Measurements from ENCODE around the gene CYB561D1. TPM values are rescaled to one million over a fixed set of nuclear protein-coding genes. Genes with fewer than 3 reads are reported as not detected.

Gene CYB561D1
- total RNA-seq, 3 donors from 2014 or later: 6.6 to 9.1 (median 8.2) TPM

DNA sequence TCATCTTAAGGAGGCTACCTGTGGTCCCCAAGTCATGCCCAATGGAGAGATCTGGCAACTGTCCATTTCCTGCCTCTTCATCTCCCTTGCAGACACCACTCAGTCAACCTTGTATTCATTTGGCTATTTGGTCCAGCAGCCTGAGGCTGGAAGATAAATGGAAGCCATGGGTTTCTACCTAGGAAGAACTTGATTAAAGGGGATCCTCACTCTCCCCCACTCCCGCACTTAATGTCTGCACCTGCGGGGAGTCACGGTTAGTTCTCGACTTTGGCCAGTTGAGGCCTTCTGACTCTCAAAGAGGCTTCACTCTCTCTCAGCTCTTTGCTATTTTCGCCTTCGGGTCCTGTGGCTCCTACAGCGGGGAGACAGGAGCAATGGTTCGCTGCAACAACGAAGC lies 18.6 kb upstream of the CYB561D1 start:
- Histone ChIP-seq H3K36me3 (no peaks in the 10 kb centered on the region), H3K9me3 (no peaks in the 10 kb centered on the region), H3K4me1 (no peaks in the 10 kb centered on the region), H3K27ac (no peak overlapping the region), H3K27me3 (peaks cover 0 to 9% of the 10 kb centered on the region in 2 donors), H3K4me3 (no peak overlapping the region)
- TF ChIP-seq POLR2AphosphoS5 (IDR thresholded peaks at IDR 0.05) (no peak), POLR2A (IDR thresholded peaks at IDR 0.05) (no peak)
- TF ChIP-seq, protein P1, sequence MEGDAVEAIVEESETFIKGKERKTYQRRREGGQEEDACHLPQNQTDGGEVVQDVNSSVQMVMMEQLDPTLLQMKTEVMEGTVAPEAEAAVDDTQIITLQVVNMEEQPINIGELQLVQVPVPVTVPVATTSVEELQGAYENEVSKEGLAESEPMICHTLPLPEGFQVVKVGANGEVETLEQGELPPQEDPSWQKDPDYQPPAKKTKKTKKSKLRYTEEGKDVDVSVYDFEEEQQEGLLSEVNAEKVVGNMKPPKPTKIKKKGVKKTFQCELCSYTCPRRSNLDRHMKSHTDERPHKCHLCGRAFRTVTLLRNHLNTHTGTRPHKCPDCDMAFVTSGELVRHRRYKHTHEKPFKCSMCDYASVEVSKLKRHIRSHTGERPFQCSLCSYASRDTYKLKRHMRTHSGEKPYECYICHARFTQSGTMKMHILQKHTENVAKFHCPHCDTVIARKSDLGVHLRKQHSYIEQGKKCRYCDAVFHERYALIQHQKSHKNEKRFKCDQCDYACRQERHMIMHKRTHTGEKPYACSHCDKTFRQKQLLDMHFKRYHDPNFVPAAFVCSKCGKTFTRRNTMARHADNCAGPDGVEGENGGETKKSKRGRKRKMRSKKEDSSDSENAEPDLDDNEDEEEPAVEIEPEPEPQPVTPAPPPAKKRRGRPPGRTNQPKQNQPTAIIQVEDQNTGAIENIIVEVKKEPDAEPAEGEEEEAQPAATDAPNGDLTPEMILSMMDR (IDR thresholded peaks at IDR 0.05): no peak
- no peak for DNase-seq (ENCODE audit: low spot score in 2 of 2)
- intact Hi-C loops (cut with DNase I; ENCODE audit: low total_unique reads): no loop called here

DNA sequence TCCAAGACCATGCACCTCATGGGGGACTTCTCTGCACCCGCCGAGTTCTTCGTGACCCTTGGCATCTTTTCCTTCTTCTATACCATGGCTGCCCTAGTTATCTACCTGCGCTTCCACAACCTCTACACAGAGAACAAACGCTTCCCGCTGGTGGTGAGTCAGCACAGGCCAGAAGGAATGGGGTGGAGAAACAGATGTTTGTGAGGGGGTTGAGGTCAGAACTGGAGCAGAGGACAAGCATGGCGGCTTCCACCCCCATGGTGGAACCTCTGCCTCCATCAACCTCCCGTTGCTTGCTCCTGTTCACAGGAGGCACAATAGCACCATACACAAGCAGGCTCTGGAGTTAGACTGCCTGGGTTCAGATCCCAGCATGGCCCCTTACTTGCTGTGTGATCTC lies 17.1 kb upstream of the CYB561D1 start:
- Histone ChIP-seq H3K4me3 (no peak overlapping the region), H3K9me3 (no peaks in the 10 kb centered on the region), H3K27ac (no peak overlapping the region), H3K36me3 (no peaks in the 10 kb centered on the region), H3K4me1 (no peaks in the 10 kb centered on the region), H3K27me3 (no peaks in the 10 kb centered on the region)
- intact Hi-C loops (cut with DNase I; ENCODE audit: low total_unique reads): no loop called here
- no peak for DNase-seq (ENCODE audit: low spot score in 2 of 2)
- TF ChIP-seq, protein P1 (IDR thresholded peaks at IDR 0.05): no peak
- no peak for TF ChIP-seq POLR2A (IDR thresholded peaks at IDR 0.05)
- TF ChIP-seq POLR2AphosphoS5 (IDR thresholded peaks at IDR 0.05): no peak

DNA sequence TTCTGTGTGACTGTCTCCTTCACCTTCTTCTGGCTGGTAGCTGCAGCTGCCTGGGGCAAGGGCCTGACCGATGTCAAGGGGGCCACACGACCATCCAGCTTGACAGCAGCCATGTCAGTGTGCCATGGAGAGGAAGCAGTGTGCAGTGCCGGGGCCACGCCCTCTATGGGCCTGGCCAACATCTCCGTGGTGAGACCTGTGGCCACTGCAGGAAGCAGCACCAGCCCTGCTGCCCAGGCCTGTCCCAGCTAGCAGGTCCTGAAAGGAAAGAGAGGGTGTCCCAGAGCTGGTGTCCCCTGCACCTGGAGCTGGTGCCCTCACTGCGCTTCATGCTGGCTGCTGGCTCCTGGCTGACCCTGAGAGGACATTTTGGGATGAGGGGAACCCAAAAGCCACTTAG lies 16.1 kb upstream of the CYB561D1 start:
- no peaks in the 10 kb centered on the region for H3K36me3 ChIP-seq
- intact Hi-C loops (cut with DNase I; ENCODE audit: low total_unique reads): no loop called here

DNA sequence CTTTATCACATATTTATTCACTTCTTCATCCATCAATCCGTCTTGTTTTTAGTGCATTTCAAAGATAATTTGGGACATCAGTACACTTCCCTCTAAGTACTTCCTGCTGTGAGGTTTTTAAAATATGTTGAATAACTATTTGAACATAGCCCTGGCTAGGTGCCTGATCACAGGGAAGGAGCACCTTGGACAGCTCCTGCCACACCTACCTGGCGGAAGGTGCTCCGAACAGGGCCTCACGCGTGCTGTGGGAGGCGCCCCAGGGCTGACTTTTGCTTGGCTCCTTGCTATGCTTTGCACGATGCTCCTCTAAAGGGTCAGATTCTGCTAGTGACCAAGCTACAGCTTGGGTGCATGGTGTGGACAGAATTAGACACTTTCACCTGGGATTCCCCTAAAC lies 15.1 kb upstream of the CYB561D1 start:
- no peak overlapping the region for H3K4me3 ChIP-seq
- TF ChIP-seq POLR2A (IDR thresholded peaks at IDR 0.05) (no peak), POLR2AphosphoS5 (IDR thresholded peaks at IDR 0.05) (no peak)
- TF ChIP-seq, protein P1 (IDR thresholded peaks at IDR 0.05): no peak
- no peaks in the 10 kb centered on the region for H3K27me3 ChIP-seq
- H3K4me1 ChIP-seq: no peaks in the 10 kb centered on the region
- H3K27ac ChIP-seq: no peak overlapping the region
- no peak for DNase-seq (ENCODE audit: low spot score in 2 of 2)
- H3K9me3 ChIP-seq: no peaks in the 10 kb centered on the region
- no peaks in the 10 kb centered on the region for H3K36me3 ChIP-seq
- intact Hi-C loops (cut with DNase I; ENCODE audit: low total_unique reads): no loop called here

More for the DNA sequence above, 16.1 kb upstream of the CYB561D1 start:
- no peaks in the 10 kb centered on the region for H3K27me3 ChIP-seq
- H3K4me3 ChIP-seq: no peak overlapping the region
- H3K9me3 ChIP-seq: no peaks in the 10 kb centered on the region
- H3K4me1 ChIP-seq: no peaks in the 10 kb centered on the region
- no peak overlapping the region for H3K27ac ChIP-seq
- TF ChIP-seq, protein P1 (IDR thresholded peaks at IDR 0.05): no peak
- TF ChIP-seq POLR2A (IDR thresholded peaks at IDR 0.05): no peak
- TF ChIP-seq POLR2AphosphoS5 (IDR thresholded peaks at IDR 0.05): no peak
- DNase-seq (ENCODE audit: low spot score in 2 of 2): no peak

DNA sequence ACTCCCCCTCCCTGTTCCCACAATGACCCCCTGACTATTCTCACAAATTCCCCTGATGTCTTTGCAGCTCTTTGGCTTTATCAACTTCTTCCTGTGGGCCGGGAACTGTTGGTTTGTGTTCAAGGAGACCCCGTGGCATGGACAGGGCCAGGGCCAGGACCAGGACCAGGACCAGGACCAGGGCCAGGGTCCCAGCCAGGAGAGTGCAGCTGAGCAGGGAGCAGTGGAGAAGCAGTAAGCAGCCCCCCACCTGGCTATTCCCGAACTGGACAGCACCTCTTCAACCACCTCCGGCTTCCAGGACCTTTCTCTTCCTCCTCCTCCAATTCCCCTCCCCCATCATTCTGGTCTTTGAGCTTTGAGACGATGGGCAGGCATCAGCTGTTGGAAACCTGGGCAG lies 14.6 kb upstream of the CYB561D1 start:
- H3K4me3 ChIP-seq: no peak overlapping the region
- no peak for DNase-seq (ENCODE audit: low spot score in 2 of 2)
- intact Hi-C loops (cut with DNase I; ENCODE audit: low total_unique reads): no loop called here
- no peaks in the 10 kb centered on the region for H3K9me3 ChIP-seq
- no peak for TF ChIP-seq POLR2A (IDR thresholded peaks at IDR 0.05)
- TF ChIP-seq, protein P1 (IDR thresholded peaks at IDR 0.05): no peak
- no peak for TF ChIP-seq POLR2AphosphoS5 (IDR thresholded peaks at IDR 0.05)
- H3K27me3 ChIP-seq: no peaks in the 10 kb centered on the region
- no peak overlapping the region for H3K27ac ChIP-seq
- H3K36me3 ChIP-seq: no peaks in the 10 kb centered on the region
- no peaks in the 10 kb centered on the region for H3K4me1 ChIP-seq

Data from breast epithelium (tissue), 4 donors.